Stimulated activated CD4-positive, alpha-beta T cell treated with anti-CD3 and anti-CD28 coated beads, TNF-alpha, amount 100 ng/mL, for 1 hour (primary cell): ENCODE measurements around the gene OPN1SW.

ENCODE experiments used
- DNase-seq, 3 donors: peaks; one replicate each; pipeline ENCODE4 v3.0.0-alpha.2; 2020; ENCODE audit warnings: low read depth in 3 of 3, low spot score in 1 of 3

The OPN1SW gene

DNA sequence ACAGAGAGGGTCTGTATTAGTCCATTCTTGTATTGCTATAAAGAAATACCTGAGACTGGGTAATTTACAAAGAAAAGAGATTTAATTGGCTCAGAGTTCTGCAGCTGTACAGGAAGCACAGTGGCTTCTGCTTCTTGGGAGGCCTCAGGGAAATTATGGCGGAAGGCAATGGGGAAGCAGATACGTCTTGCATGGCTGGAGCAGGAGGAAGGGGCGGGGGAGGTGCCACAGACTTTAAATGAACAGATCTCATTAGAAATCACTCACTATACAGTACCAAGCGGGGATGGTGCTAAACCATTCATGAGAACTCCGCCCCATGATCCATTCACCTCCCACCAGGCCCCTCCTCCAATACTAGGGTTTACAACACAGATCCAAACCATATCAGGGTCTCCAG, 40.2 kb downstream of the OPN1SW start:
- DNase-seq, result no peak

DNA sequence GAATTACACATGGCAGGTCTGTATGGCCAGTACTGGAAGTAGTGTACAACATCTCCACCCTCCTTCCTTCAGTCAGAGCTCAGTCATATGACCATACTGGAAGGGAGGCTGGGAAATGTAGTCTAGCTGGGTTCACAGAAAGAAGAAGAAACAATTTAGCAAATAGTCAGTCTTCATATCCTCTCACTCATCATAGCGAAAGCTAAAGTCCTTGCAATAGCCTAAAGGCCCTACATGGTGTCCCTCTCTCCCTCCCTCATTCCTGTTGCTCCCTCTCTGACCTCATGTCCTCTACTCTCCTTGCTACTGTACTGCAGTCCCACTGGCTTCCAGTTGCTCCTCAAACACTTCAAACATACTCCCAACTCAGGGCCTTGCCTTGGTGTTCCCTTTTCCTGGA, 40.7 kb downstream of the OPN1SW start:
- DNase-seq, result no peak

DNA sequence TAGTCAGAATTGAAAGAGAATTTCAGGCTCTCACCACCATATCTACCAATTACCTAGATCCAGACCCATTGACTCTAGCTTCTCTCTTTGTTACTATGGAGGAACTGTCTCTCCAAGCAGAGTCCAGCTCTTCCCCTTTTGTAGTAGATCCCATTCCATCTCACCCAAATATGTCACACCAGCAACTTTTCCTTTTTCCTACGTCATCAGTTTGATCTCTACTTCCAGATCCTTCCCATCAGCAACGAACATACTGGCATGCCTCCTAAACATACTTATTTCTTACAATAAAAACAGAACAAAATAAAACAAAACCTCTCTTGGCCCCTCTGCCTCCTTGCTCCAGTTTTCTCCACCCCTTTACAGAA, 42.3 kb downstream of the OPN1SW start:
- DNase-seq, result no peak

DNA sequence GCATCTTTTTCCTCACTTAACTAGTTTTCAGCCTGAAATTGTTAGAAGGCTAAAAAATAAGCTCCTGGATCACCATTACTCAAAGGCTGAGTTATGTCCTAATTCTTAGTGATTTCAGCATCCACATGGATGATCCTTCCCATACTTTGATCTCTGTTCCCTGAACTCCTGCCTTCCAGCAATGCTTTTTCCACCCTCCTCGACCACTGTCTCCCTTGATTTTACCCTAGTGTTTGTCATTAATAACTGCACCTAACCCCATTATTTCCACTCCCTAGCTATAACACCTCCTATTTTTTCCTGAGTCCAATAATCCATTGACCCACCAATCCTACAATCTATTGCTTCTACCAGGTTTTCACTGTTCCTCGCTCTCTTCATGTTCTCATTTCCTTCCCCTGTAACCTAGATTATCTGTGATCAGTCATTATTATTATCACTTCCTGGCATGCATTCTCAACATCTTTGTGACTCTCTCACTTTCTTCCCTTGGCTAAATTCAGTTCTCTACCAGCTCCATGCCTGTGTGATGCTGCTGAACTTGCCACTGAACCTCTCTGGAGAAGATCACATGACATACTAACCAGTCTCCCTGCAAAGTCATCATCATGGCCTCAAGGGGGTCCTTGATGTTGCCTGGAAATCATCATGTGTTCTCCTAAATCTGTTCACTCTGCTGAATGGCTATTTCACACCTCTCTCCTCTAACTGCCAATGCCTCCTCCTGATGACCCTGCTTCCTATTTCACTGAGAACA, 42.9 kb downstream of the OPN1SW start:
- DNase-seq, result no peak

DNA sequence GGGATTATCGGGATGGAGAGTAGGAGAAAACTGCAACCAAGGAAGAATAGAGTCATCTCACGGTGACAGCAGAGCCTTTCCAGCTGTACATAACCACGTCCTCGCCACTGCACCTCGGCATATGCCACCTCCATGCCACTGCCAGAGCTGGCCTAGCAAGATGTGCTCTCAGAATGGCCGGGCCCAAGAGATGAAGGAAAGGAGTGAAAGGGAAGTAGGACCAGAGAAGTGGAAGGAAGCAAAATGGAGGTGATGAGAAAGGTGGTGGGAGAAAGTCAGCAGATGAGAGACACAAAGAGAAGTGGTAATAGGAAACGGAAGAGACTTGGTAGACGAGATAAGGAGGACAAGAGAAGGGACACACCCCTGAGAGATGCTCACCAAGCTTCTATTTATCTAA, 44.4 kb downstream of the OPN1SW start:
- DNase-seq, result no peak

DNA sequence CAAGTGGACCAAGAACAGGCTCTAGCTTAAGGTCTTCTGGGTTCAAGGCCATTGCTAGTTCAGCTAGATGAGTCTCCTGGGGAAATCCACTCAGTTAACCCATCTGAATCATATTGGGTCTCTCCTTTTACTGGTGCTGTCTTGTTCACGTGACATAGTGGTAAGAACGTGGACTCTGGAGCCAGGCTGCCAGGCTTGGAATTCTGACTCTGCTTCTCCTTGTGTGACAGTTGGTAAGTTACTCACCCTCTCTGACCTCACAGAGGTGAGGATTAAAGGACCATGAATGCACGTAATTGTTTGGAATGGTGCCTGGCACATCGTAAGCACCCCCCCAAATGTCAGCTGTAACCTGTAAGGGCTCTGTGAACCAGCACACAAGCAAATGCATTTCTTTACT, 46.1 kb downstream of the OPN1SW start:
- DNase-seq, result no peak

DNA sequence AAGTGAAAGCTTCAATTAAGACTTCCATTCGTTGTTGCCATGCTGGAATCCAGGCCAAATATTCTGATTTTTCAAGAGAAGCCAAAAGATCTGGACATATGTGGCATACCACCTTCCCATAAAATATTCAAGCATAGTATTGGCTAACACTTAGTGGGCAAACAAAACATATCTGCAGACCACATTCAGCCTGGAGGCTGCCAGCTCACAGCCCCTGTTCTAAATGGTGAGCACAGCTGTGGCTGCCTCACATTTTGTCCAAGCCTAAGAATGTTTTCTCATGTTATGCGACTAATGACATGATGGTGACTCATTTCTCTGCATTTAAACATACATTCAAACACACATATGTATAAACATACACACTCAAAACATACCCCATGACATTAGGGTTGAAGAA, 47.0 kb downstream of the OPN1SW start:
- no peak for DNase-seq

DNA sequence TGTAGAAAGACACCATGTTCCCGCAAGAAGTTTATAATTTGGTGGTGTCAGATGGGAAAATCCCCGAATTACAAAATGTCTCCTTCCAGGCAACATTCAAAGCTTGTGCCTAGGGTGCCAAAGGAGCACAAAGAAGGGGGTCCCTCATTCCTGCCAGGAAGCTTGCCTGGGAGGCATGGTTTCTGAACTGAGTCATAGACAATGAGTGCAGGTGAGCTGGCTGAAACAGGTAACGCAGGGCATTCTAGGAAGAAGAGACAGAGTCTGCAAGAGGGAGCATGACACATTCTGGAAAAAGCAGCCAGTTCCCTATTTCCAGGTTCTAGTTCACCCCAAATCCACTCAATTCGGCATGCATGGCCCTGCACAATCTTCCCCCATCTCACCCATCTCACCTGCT, 48.4 kb downstream of the OPN1SW start:
- DNase-seq, result no peak

DNA sequence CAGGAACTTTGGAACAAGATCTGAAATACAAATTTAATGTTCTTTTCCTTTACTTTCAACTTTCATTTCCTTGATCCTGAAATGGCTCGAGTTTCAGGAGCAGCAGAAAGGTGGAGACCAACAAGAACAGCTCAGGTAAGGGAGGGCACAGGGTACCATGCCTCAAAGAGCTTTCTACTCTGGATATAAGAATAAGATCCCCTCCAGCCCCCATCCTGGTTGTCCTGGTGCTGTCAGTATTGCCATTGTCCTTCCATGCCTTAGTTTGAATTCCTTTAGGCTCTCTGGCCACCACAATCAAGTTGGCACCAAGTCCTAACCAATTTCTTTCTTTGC, 48.9 kb downstream of the OPN1SW start:
- DNase-seq, result no peak

DNA sequence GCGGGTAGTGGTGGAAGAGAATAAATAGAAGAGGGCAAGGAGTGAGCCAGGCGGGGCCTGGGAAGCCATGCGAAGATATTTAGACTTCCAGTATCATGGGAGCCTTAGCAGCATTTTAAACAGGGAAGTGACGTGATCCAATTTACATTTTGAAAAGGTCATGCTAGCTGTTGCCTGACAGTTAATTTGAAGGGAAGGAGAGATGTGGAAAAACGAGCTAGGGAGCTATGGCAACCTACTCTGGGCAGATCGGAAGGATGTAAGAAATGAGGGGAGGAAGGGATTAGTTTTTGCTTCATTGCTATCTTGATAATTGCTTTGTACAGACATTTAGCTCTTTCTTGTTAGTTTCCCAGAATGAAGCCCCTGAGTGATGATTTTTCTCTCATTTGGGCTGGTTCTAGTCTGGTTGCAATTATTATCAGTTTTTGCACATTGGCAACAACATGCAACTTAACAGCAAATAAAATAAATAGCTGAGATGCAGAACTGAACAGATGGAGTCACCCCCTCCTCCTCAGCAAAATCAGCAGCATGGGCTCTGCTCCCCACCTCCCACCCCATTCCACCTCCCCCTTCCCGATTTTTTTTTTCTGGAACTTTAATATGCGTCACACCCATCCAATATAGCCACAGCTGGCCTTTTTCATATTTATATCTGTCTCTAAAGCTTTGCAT, 49.4 kb downstream of the OPN1SW start:
- DNase-seq, result no peak

DNA sequence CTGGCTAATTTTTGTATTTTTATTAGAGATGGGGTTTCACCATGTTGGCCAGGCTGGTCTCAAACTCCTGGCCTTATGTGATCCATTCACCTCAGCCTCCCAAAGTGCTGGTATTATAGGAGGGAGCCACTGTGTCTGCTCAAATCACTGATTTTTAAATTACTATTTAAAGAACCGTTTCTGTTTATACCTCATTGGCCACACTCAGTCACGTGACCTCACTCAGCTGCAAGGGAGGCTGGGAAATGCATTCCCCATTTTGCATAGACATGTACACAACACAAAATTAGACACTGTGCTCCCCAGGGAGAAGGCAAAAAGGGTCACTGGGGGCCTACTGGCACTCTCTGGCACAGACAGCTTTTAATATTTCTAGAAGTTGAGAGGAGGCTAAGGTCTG, 50.1 kb downstream of the OPN1SW start:
- no peak for DNase-seq

DNA sequence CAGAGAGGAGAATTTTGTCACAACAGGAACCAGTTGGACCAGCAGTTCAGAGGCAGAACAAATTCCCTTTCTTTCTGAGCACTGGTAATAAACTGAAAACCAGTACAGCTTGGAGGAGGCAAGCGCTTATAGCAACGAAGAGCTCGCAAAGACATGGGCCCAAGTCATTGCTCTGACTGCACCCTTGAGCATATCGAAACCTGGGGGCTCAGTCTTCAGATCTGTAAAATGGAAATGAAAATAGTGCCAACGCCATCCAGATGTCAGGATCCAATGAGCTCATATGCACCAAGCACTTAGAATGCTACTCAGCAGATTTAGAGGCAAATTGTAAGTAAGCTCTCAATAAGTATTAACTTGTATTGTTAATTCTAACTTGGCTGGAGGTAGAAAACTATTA, 50.9 kb downstream of the OPN1SW start:
- no peak for DNase-seq
